Head of caudate nucleus (tissue), 42 donors: ENCODE measurements around the gene SUMO3.
A peak's percentile ranks its signal among the peaks of the same experiment; 100 is the strongest.

ENCODE experiments used
- DNase-seq, 42 donors: peaks; one replicate each; pipeline versions ENCODE4 v3.0.0 to v3.0.0-alpha.2; 2020 to 2021; ENCODE audit warnings: mixed read lengths in 7 of 42
- intact Hi-C: fragments of 100-400 bp; cut with DNase I; formaldehyde crosslinking; loops from one replicate; pipeline ENCODE4 v1.15.0; 2022

The SUMO3 gene

GRCh38 chr21:44757731-44758130, 60.1 kb downstream of the SUMO3 start:
- DNase-seq, result peak in 1 of 42 donors; percentile 12
- intact Hi-C loops, result no loop called here

DNA sequence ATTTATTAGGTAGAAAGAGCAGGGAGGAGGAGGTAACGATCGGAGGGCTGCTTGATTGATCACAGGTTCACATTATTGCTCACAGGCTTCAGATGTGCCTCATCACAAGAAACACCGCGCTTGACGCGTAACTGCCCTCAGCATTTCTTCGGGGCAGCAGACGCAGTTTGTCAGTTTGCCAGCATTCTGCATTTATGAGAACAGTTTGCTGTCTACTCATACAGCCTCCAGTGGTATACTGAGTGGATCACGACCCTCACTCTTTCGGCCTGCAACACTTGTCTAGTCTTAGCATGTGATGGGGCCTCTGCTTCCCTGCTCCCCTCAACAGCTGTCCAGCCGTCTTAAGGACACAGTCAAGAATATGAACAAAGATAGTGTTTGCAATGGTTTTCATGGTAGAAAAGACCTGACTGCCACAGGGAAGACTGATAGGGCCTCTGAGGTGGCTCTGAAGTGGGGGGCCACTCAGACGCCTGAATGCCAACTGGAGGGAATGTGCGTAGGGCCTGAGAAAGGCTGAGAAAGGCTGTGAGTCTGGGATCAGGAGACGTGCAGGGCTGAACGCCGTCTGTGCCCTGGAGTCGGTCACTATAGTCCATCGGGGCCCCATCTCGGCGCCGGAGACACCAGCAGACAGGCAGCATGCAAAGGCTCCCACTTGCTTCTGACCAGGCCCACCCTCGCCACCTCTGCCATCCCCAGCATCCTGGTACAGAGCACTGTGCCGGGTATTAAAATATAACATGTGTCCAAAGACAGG, 61.3 kb downstream of the SUMO3 start:
- intact Hi-C loops, result no loop called here
- DNase-seq, result no peak
